Femur (tissue), 1 donor: ENCODE measurements around the gene FBXW10B.
A peak's percentile ranks its signal among the peaks of the same experiment; 100 is the strongest.
"Not testable (repeated sequence)": the region's sequence is repeated elsewhere in the genome, so short reads cannot be mapped to it uniquely, and the experiment has no call there.

Experiments used
- DNase-seq: peaks from one replicate; pipeline ENCODE4 v3.0.0-alpha.2; 2017

The FBXW10B gene, protein sequence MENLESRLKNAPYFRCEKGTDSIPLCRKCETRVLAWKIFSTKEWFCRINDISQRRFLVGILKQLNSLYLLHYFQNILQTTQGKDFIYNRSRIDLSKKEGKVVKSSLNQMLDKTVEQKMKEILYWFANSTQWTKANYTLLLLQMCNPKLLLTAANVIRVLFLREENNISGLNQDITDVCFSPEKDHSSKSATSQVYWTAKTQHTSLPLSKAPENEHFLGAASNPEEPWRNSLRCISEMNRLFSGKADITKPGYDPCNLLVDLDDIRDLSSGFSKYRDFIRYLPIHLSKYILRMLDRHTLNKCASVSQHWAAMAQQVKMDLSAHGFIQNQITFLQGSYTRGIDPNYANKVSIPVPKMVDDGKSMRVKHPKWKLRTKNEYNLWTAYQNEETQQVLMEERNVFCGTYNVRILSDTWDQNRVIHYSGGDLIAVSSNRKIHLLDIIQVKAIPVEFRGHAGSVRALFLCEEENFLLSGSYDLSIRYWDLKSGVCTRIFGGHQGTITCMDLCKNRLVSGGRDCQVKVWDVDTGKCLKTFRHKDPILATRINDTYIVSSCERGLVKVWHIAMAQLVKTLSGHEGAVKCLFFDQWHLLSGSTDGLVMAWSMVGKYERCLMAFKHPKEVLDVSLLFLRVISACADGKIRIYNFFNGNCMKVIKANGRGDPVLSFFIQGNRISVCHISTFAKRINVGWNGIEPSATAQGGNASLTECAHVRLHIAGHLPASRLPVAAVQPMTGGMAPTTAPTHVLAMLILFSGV

DNA sequence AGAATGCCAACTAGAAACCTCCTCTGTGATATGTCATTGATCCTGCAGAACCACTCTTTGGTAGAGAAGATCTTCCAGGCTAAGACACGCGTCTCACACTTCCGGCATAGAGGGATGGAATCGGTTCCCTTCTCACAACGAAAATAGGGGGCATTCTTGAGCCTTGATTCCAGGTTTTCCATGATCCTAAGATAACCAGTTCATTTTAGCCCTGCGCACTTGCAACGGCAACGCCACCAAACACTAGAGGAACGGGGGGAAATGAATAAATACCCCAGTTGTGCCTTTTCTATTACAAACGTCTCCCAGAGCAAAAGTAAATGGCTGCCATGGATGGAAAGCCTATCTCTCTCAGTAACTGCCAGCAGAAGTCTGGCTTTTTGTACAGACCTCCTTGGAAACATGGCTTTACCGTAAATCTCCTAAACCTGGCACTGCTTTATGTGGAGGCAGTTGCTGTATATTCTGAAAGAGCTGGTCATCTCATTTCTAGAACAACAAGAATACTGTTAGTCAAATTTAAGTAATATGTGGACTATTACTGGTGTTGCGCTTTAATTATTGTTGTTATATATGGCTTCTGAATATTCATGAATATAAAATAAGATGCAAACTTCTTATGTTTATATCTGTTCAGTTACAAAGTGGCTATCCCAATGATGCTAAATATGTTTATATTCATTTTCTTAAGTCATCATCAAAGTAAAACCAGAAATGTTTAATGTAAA is at the start of gene FBXW10B:
TSS of gene FBXW10B (minus strand) at position 374 of the 728 bp plus-strand sequence. CDS start at position 182, 192 bp downstream.
- DNase-seq, result not testable (repeated sequence)

DNA sequence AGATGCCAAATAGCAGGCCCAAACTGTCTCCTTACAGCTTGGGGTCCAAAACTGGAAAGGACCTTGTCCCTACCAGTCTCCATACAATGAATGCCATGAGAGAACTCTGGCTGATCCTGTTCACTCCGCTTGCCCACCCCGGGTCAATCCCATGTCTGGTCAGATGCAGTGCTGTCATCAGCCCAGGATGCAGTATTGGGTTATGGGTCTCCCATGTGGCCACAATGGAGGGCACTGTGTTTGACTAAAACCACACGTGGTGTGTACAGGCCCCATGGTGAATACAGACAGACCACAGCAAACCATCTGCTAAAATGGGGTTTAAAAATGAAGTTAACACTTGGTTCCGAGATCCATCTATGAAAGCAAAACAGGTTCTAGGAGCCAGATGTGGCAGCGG is 44.2 kb upstream of the FBXW10B start:
- no peak for DNase-seq

DNA sequence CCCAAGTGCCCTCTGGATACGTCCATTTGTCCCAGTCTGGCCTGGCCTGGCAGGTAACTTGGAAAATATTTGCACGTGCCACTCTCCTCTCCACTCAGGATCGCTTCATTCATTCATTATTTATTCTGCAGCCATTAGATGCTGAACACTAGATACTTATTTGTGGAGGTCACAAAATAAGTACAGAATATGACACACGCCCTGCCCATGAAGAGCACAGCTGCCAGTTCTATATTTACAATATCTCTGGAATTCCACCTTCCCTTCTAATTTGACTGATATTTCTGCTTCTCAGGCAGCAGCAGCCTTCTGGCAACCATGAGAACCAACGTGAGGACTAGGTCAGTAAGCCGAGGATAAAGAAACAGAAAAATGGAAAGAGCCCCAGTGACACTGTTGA is 43.7 kb upstream of the FBXW10B start:
- DNase-seq, result no peak

DNA sequence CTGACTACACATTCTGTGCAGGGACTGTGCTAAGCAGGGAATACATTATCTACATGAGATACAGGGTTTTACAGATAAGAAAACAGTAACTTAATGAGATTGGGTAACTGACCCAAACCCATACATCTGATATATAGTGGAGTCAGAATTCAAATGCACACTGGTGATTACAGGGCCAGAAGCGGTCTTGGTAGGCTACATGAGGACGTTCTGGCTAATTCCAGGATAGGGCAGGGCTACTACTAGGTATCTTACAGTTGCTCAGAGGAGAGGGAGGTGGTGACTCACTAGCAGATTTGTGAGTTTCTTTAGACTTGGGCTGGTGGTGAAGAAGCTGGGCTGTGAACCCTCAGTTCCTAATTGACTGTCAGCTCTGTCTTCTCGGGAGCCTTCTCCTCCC is 43.2 kb upstream of the FBXW10B start:
- DNase-seq, result no peak

DNA sequence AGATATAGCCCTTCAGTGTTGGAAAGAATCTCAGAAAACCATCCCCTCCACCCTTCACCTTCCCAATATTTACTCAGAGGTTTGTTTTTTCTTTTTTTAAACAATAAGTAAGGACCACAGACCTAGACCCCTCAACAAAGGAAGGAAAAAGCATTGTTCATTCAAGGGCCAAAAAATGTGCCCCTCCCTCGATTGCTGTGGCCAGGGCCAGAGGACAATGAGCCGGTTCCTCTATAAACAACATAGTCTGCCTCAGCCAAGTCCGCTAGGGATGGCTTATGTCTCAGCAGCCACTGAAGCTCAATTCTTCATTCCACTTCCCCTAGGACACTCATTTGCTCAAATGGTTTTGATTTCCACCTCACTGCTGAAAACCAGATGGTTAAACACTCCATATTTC is 40.6 kb upstream of the FBXW10B start:
- DNase-seq, result no peak

DNA sequence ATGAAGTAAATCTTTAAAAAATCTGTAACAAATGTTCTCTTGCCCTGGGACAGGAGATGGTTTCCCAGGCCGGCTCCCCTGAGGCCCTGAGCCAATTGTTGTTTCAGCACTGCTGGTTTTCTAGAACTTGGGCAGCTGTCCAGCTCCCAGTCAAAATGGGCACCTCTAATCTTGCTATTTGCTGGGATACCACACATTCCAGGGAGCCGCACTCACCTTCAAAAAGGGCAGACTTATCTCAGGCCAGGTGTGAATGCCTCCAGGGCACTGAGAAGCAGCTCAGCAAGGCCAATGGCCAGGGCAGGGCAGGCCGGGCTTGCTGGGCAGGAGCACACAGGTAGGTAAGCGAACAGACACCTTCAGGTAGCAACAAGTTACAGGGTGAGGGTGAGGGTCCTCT is 40.2 kb upstream of the FBXW10B start:
- DNase-seq, result no peak

DNA sequence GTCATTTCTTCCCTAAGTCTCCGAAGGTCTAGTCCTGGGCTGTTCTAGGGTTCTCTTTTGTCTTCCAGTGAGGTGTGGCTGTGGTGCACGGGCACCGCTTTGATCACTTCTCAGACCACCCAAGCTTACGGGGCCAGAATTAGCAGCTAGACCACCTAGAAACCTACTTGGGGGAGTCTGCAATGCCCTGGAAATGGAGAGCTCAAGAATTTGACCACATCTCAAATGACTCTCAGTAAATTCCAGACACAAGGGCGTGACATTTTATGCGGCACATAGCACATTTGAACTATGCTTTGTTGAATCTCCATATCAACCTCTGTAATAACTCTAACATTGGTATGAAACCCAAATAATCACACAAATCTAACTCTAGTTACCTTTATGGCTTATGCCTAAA is 39.7 kb upstream of the FBXW10B start:
- no peak for DNase-seq

DNA sequence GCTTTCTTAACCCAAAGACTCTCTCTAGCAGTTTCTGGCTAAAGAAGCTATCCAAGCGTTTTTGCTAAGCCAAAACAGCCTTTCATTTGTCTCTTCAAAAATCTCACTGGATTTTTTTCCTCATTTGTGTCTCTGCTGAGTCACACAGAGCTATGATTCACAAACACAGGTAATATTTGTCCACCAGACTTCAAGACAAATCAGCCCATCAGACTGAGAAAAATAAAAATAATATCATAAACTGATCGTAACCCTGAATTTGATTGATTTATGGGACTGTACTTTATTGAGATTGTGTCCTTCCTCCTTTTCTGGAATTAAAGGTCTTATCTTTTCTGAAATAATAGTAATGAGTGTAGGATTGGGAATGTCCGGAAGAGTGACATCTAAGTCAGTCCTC is 38.8 kb upstream of the FBXW10B start:
- DNase-seq, result no peak

DNA sequence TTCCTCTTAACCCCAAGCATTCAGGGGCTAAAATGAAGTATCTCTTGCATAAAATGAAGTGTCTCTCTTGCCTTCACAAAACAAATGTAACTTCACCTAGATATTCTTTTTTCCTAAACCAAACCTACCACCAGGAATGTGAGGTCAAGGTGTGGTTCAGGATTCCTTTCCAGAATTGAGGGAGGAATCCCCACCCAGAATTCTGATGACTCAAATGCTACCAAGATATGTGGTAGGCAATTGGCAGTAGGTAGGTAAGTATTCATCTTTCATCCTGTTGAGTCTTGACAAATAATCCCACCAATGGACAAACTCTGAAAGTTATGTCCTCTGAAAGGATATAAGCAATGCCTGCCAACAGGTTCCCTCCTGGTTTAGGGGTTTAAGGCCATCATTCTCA is 38.4 kb upstream of the FBXW10B start:
- DNase-seq, result no peak

DNA sequence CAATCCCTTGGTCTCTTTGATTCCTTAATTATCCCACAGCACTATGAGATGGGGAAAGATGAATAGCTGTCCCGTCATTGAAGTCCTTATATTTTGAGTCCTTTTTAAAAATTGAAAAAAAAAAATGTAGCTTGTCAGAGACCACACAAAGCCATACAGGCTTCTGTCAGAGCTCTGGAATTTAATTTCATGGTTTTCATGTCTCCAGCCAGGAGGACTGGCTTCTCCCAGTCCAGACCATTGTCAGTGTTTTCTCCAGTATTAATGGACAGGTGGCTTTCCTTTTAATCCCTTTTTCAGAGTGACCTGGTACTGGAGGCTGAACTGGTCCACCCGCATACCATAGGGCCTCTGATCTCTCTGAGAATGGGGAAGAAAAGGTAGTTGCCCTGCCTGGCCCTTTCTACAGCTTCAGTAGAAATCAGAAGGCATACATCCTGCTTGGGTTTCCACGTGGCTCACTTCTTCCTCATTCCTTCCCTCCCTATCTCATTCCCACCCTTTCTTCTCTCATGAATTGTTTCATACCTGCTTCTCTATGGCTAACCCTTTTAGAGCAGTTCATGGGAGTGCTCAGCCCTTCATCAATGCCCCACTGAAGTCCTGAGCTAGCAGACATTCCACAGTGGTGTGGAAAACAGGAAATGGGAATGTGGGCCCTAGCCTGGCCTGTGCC is 35.5 kb upstream of the FBXW10B start:
- DNase-seq, result no peak

DNA sequence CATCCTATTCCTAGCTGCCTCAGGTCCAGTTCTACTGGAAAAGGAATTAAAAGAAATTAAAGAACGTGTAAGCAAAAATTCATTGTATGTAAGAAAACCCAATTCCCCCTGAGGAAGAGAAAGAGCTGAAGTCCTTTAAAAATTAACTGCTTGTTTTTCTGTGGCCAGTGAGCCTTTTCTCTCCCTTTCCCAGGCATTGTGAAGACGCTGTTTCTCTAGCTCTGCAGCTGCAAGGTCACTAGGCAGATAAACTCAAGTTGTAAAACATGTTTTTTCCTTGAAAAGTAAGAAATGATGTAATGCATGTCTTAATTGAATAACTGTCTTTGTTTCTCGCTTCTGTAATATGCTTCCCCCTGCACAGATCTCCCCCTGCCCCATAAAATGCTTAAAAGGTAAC is 34.9 kb upstream of the FBXW10B start:
- DNase-seq, result not testable (repeated sequence)

DNA sequence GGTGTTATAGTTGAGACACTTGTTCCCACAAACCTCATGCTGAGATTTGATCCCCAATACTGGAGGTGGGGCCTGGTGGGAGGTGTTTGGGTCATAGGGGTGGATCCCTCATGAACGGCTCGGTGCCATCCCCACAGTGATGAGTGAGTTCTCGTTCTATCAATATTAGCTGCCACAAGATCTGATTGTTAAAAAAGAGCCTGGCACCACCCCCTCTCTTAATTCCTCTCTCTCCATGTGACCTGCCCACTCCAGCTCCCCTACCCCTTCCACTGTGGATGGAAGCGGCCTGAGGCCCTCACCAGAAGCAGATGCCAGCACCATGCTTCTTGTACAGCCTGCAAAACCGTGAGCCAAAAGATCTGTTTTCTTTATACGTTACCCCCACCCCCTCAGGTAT is 33.5 kb upstream of the FBXW10B start:
- no peak for DNase-seq

DNA sequence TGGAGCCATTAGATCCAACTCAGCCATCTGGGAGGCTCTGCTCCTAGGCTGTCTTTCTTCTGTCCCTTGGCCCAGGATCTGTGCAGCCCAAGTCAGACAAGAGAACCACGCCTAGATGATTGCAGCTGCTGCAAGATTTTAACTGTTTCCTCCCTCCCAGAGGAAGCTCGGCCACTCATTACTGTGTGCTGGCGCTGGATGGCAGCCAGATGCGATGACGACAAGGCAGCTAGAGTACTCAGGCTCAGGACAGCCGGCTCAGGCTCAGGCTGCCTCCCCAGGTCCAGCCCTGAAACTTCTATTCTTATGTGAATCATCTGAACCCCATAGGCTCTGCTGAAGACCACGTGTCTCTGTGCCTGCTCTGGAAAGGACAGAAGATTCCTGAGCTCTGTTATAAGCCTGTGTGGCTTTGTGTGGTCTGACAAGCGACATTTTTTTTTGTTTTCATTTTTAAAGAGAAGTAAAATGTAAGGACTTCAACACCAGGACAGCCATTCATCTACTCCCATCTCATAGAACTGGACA is 32.1 kb upstream of the FBXW10B start:
- peak; percentile 96 for DNase-seq

DNA sequence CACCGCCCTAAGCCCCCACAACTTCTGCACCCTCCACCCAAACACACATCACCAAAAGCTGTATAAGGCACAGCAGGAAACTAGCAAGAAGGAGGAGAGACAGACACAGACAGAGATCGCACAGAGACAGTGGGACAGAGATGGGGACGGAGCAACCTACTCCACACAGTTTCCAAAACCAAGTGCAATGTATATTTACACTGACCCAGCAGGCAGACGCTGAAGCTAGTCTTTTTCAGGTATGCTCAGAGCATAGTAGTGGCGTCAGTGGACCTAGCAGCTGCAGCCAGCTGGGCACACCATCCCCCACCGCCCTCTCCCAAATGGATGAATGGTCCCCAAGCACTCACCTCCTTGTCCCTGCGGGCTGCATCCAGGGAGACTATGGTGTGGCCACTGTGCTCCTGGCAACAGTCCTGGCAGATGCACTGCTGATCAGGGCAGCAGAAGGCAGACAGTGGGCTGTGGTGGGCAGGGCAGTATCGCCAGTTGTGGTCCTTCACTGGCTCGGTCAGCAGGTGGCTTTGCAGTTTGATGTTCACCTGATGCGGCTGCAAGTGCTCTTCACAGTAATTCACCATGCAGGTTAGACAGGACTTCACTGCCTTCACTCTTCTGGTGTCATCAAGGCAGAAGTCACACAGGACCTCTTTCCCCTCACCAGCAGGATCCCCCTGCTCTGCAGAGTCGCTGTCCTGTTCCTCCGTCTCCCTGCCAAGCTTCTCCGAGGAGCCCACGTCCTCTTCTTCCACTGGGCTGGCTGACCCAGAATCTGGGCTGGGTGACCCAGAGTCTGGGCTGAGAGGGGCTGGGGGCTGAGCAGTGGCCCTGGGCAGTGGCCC is 31.5 kb upstream of the FBXW10B start:
- DNase-seq, result peak; percentile 52

DNA sequence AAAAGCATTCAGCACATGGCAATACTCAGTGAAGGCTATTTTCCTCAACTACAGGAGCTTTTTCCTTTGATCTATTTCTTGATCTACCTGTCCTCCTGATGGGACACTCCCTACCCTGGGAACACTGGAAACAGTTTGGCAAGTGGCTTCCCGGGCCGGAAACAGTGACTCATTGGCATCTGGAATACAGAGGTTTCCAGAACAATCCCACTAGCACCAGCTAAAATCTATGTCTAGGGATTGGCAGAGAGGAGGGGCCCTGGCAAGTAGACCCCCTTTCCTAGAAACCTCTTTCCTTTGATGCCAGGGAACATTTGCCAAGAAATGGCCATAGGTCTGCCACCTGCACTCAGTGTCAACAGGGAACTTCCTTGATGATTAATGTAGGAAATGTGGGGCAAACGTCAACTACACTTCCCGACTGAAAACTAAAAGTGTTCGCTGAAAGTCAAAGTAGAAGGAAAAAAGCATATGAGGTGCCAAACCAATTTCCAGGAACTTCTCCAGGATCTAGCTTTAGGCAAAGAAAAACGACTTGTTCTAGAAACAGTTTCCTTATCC is 30.4 kb upstream of the FBXW10B start:
- DNase-seq, result peak; percentile 75

DNA sequence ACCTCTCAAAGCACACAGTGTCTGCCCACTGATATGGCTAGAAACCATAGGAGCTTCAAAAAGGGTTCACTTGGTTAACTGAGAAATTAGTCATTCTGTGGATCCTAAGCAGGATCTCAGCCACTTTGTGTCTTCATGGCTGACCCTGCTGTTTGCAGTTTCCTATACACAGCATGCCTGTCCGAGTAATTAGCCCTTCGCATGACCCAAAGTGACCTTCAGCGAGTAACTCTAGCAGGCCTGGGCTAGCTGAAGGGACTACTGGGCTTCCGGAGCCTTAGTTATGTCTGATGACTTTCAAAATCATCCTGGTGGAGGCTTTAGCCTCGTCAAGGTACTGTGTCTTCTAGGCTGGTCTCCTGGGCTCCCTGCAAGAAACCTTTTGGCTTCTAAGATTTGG is 28.9 kb upstream of the FBXW10B start:
- no peak for DNase-seq

DNA sequence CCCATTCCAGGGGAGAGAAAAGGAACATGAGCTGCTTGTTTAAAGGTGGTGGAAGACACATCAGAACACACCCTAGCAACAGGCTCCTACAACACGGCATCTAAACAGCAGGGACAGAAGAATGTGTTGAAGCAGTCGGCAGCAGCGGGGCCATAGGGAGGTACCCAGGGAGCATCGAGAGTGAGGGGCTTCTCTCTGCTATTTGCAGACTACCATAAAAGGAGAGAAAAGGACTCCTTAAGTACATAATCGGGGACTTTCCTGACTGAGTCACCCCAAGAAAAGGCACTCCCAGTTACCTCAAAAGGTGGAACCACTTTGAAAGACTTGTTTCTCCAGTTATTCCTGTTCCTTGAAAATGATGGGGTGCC is 26.4 kb upstream of the FBXW10B start:
- peak; percentile 55 for DNase-seq

DNA sequence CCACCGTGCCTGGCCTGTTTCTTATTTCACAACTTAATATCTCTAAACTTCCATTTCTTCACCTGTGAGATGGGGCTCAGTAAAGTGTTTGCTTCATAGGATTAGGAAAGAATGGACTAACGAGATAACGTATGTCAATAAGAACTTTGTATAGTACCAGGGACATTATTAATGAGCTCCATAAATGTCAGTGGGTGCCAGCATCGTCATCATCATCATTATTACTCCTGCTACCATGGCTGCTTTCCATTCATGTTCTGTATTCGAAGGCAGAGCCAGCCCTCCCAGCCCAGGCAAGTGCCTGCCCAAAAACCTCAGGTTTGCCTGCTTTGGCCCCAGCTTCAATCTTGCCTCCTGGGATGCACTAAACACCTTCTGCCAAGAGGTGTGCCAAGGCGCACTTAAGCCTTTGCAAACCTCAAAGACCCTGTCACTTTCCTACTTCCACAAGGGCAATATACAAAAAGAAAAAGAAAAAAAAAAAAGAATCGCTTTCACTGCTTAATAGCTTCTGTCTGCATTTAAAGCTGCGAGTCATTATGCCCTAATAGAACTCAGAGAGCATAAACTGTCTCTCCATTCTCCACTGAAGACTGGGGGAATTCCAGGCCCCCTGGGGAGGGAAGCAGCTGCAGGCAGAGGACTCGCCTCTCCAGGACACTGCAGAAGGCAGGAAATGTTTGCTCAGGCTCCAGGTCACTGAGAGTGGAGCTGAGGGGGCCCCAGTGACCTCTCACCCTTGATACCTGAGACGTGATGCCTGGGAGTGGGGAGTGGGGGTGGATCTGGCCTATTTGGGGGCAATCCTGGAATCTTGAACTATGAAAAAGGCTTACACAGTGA is 25.8 kb upstream of the FBXW10B start:
- DNase-seq, result peak; percentile 78

DNA sequence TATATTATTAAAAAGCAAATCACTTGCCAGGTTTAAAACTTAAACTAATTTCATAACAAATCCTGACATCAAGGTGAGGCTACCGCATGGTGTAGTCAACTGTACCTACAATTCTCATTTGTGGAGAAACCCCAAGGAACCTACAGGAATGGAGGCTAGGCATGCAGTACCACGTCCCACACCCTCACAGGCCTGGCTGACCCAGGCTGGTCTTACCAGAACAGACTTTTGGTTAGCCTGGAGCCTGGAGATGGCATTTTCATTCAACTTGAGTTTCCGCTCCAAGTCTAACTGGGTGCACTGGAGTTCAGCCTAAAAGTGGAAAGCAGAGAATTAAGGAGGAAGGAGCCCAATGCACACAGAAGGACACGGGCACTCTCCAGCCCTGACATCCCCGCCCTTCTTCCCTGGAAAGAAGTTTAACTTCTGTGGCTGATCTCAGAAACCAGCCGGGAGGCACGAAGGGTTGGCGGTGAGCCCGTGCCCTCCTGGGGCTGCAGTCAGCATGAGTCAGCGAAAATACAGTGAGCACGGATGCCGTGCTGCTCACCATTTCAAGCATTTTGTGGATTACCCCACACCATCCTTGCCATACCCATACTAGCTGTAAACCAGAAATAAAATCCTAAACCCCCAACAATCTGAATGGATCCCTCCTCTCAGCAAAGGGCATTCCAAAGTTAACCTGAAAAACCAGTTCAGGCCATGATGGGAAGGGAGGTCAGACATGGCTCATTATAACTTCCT is 23.2 kb upstream of the FBXW10B start:
- not testable (repeated sequence) for DNase-seq

DNA sequence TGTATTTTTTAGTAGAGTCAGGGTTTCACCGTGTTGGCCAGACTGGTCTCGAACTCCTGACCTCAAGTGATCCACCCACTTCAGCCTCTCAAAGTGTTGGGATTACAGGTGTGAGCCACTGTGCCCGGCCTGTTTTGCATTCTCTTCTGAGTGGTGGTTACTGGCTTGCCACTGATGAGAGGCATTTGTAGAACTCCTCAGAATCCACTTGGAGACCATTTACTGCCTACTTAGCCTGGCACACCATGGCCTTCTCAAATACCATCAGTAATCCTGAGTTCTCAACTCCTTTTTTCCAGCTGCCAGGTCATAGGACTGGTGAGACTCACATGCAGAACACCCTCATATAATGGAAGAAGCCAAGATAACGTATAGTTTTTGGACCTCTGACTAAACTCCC is 22.5 kb upstream of the FBXW10B start:
- DNase-seq, result not testable (repeated sequence)
